GM18873 (cell line): ENCODE results near the gene EPB41L1.

ENCODE experiments used
- ATAC-seq: cut with Tn5 transposase; IDR thresholded peaks from one replicate; pipeline ENCODE4 v1.9.1; 2021; ENCODE audit warnings: mild to moderate bottlenecking, moderate library complexity, moderate number of reproducible peaks; ENCODE audit not compliant: unreplicated experiment, low FRiP score

EPB41L1 gene

DNA sequence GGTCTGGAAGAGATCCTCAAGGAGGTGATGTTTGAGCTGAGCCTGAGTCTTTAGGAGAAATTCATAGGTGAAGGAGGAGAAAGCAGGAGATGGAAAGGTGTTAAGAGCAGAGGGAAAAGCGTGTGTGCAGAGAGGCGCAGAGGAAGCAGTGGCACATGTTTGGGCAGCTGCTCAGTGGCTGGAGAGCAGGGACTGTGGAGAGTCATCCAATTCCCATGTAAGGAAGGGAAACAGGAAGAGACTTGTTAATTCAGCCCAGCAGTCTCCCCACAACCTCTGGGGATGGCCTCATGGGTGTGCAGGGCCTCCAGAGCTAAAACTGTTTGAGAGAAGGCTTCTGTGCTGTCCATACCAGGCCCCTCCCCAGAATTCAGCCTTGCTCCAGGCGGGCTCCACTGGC is 98.0 kb downstream of the EPB41L1 start:
- ATAC-seq, result no peak

DNA sequence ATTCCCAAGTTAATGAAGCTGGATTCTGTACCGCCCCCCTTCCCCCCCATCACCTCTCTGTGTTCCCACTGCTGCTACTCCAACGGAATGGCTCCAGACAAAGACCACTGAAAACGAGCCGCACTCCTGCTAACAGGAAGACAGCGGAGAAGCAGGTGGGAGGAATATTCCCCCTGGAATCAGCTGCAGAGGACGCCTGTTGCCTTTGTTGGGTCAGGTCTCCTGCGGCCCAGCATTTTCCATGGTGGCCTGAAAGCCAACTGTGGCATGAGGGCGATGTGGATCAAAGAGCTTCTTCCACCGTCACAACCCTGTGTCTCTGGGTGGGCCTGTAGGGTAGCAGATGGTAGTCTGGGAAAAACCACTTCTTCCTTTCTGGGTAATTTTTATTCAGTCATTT is 98.5 kb downstream of the EPB41L1 start:
- no peak for ATAC-seq

DNA sequence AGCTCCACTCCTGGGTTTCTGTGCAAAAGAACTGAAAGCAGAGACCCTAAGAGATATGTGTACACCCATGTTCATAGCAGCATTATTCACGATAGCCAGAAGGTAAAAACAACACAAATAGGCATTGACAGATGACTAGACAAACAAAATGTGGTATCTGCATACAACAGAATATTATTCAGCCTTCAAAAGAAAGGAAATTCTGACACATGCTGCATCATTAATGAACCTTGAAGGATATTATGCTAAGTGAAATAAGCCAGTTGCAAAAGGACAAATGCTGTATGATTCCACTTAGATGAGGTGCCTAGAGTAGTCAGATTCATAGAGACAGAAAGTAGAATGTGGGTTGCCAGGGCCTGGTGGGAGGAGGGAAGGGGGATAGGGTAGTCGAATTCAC is 99.5 kb downstream of the EPB41L1 start:
- no peak for ATAC-seq

DNA sequence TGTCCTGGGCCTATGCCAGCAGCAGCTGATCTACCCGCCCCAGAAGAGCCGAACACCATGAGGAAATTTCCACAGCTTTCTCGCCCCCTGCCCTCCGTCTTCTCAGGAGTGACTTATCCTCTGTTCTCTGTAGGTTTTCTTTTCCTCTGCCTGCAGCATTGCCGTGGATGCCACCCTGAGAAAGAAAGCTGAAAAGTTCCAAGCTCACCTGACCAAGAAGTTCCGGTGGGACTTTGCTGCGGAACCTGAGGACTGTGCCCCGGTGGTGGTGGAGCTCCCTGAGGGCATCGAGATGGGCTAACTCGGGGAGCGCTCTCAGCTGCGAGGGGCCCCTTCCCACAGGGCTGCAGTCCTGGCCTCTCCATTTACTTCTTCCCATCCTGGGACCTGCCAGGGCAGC is 100.9 kb downstream of the EPB41L1 start:
- no peak for ATAC-seq

DNA sequence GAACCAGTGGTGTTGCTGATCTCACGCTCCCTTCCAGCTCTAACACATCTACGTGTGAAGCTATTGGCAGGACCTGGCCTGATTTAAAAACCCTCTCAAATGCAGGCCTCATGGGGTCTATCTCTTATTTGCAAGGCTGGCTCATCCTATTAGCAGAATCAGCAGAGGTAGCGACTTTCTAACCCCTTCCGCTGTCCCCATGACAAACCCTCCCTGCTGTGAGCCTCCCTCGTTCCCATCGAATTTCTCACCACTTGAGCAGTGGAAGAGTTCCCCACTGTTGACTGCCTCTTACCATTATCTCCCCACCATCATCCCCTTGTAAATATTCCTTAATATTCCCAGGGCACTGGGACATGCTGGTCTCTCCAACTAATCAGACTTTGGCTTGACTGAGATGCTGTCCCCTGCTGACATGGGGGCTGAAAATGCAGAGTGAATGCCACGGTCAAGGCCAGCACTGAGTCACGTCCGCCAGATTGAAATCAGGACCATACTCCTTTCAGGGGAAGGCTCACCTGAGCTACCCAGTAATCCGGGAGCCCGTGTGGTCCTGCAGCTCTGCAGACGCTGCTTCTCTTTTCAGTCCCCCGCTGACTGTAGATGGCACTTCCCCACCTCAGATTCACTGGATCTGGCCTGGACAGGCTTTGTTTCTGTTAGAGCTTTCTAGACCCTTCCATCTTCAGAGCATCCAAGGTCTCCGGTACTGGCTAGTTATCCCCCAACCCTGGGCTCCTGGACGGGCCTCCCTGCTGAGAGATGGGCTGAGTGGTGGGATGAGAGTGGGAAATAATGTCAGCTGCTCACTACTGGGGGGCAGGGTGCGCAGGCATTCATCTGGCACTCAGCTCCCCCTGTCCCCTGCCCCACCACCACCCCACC is 104.9 kb downstream of the EPB41L1 start:
- ATAC-seq, result no peak

DNA sequence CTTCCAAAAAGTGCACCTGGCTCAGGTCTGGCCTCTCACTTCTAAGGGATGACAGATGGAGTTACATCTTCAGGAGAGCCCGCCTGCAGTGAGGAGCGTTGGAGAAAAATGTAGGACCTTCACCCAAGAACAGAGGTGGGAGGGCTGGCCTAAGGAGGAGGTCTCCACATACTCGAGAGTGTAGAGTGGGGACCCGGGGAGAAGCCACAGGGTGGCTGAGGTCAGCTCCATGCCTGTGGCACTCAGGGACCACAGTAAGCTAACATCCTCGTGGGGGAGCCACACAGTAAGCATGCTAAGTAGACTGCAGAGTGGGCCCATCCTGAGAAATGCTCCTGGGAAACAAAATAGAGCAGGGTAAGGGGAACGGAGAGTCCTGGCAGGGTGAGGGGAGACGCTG is 105.8 kb downstream of the EPB41L1 start:
- ATAC-seq, result no peak

DNA sequence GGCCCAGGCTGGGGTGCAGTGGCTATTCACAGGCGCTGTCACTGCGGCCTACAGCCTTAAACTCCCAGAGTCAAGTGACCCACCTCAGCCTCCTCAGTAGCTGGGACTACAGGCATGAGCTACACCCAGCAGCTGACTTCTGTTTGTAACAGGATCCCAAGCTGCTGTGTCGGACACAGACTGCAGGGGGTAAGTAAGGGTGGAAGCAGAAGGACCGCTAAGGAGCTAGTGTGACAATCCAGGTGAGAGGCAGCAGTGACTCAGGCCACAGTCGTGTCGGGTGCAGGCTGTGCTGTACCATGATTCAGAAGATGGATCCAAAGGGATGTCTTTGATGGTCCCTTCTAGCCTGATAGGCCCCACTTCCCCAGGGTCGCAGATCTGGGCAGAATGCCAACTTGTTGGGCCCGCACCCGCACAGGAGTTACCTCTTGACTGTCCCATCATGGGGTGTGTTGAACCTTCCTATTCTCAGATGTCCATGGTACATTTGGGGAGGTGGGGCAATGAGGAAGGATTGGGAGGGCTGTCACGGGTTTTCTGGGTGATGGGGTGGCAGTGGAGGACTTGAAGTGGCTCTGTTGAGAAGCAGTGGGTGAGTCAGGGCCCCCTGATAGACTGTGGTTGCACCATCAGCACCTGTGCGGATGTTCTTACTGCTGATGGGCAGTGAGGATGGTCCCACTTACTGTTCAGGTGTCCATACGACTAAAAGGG is 107.0 kb downstream of the EPB41L1 start:
- no peak for ATAC-seq

DNA sequence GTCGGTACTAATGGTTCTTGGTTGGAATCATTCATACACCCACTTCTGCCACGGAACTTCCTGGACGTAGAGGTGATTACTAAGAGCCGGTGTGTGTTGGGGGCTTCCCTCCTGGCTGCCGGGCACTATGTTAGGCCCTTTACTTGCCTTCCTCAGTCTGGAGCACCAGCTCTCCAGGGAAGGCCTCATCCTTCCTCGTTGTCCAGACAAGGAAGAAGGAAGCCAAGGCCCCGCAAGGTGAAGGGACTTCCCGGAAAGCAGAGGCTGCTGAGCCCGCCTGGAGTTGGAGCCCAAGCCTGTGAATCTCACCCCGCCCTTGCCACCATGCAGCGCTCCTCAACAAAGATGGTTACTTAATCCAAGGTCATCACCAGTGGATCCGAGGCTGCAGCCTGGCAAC is 107.9 kb downstream of the EPB41L1 start:
- ATAC-seq, result no peak

DNA sequence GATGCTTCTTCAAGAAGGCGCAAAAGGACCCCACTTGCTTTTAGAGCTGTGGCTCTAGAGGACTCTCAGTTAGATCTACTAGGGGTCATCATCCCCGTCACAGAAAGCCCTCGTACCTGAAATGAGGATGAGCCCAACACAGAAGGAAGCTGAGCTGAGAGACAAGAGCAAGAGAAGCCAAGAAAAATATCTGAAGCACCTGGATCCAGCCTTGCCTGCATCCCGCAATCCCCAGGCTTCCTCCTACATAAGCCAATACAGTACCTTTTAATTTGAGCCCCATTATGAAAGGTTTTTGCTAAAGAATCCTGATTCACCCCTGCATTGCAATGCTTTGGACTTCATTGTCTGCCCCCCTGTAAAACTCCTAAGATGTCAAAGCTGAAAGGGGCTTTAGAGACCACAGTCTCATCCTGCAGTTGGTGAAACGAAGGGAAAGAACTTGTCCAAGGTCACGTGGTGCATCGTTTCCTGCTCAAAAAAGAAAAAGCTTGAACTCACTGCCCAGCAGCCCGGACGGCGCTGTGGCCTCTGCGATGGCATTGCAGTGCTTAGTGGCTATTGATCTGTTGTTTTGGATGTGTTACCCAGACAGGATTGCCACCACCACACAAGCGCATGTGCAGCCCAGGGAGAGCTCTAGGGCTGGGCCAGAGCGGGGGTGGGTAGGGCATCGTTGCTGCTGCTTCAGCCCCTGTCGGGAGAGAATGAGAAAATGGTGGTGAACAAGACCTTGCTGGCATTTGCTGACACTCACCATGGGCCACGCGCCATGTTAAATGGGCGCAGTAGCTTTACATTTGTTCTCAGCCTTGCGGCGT is 110.1 kb downstream of the EPB41L1 start:
- ATAC-seq, result no peak

DNA sequence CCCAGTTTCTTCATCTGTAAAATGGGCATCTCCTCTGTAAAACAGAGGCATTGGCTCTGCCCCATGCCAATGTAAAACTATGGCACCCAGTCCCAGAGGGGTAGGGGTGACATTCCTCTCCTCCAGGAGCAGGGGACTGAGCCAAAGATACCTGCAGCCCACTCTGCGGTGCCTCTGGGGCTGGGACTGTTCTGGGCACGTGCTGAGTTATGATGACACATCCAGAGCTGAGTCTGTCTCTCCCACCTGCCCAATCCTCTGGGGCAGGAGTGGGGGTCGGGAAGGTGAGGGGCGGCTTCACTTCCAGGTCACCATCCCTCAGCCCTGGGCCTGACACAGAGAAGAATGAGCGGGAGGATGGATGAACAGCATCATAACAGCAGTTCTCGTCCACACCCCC is 111.6 kb downstream of the EPB41L1 start:
- no peak for ATAC-seq

DNA sequence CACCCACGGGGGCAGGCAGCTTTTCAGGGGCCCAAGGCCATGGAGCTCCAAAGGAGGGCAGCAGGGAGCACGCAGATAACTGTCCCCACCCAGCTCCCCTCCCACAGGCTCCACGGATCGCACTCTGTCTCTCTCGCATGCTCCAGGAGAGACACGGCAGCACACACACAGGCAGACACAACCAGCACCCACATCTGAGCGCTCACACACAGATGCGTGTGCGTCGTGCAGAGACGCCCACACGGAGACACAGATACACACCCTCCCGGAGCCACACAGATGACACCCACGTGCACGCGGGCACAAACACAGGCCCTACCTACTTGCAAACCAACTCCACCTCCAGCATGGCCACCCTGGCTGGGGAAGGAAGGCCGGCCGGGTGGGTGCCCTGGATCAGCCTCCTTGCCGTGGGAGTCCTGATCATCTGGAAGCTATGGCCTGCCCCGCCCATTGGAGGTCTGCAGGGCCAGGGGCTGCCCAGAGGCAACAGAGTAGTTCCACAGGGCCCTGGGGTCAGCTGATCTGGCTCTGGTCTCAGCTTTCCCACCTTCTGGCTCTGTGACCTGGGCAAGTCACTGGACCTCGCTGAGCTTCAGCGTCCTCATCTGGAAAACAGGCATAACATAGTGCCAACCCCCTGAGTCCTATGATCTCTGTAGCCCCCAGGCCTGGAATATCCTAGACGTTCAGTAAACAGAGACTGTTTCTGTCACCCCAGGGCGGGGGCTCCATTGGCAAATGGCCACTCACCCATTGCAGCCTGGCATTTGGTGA is 113.3 kb downstream of the EPB41L1 start:
- no peak for ATAC-seq

DNA sequence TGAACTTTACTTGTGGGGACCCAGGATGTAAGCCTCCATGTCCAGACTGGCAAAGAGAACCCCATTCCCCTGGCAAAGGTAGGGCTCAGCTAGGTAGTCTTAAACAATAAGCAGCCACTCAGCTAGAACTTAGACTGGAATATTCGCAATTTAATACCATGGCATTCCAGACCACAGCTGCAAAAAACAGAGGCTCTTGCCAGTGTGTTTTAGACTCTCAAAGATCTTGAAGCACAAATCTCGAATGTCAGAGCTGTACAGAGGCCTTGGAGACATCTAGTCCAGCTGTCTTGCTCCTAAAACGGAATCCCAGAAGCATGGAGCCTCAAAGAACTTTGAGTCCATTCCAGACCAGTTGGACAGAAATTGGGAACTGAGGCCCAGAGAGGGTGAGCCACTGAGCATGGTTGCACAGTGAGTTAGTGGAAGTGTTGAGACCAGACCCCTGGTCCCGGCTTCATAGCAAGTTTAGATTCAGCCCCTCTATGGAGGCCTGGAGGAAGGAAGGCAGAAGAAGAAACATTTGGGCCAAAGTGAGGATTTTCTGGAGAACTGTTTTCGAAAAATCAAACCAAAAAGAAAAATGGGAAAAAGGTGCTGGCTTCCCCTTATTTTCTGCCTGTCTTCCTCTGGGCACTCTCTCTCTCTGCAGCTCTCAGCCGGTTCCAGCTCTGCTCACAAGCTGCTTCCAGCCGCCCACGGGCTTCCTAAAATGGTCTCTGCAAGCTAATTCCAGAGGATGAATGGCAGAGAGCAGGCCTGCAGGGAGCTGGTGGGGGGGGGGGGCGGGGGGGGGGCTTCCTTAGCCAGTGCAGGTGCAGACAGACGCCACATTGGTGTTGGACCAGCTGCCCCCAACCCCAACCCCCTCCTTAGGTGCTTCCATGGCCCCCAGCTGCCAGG is 114.2 kb downstream of the EPB41L1 start:
- ATAC-seq, result no peak

DNA sequence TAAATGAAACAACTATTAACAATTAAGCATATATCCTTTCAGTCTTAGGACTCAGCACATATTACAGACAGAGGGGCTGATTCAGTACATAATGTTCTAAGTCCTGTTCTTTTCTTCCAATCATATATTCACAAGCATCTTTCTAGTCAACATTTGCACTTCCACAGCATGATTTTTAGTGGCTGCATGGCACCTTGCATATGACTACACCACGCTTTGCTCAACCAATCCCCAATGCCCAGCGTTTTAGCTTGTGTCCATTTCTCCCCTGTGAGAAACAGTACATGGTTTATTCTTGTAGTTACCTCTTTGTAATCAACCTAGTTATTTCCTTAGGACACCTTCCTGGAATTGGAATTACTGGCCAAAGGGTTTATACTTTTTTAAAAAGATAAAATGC is 115.0 kb downstream of the EPB41L1 start:
- no peak for ATAC-seq

DNA sequence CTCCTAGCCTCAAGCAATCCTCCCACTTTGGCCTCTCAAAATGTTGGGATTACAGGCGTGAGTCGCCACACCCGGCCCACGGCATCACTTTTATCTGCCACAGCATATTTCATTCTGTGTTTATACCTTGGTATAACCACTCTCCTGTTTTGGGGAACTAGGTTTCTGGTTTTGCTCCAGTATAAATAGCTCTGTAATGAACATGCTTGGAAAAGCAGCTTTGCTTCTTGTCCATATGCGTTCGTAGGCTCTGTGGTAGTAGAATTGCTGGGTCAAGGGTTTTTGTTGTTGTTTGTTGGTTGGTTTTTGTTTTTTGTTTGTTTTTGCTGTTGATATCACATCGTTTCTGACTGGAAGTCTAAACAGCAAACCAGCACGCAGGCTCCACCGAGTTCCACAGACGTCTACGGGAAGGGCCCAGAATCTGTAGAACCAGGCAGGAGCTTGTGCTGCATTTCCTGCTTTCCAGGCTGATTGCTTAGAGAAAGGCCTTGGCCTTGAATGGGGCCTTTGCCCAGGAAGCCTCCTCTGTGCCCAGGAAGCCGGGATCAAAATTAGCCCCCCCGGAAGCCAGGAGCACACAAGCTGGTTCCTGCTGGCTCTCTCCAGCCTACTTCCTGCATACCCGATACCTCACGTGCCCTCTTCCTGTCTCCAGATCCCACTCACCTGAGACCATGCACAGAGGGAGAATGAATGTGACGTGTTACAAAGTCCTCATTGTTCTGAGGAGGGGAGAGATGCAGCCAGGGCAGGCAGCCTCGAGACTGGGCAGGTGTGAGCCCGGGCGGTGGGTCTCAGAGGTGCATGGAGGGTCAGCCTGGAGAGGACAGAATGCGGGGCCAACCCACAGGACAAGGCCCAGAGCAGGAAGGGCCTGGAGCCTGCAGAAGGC is 116.5 kb downstream of the EPB41L1 start:
- ATAC-seq, result no peak

DNA sequence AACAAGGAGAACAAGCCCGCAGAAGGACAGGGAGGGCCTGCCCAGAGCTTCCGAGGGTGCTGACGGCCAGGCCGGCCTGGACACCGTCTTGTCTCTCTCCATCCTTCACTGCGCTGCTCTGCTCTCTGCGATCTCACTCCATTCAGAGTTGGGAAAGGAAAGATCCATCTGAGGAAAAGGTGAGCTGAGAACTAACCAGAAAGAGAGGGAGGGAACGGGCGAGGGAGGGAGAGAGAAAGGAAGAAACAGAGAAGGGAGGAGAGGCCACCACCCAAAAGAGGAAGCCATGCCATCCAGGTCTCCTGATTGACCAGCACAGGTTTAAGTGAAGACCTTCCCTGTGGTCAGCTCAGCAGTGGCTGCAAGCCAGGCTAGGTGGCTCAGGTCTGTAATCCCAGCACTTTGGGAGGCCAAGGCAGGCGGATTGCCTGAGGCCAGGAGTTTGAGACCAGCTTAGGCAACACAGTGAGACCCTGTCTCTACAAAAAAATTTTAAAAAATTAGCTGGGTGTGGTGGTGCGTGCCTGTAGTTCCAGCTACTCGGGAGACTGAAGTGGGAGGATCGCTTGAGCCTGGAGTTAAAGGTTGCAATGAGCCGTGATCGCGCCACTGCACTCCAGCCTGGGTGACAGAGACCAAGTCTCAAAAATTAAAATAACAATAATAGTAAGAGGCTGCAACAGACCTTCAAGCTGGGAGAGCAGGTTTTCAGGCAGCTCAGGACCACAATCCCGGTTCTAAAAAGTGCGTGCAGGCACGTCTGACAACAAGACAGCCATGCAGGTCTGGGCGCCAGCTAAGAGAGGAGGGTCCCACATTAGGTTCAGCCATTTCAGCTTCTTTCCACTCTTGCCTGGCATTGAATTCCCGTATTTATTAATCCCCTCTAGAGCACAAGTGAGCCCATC is 117.4 kb downstream of the EPB41L1 start:
- ATAC-seq, result no peak

DNA sequence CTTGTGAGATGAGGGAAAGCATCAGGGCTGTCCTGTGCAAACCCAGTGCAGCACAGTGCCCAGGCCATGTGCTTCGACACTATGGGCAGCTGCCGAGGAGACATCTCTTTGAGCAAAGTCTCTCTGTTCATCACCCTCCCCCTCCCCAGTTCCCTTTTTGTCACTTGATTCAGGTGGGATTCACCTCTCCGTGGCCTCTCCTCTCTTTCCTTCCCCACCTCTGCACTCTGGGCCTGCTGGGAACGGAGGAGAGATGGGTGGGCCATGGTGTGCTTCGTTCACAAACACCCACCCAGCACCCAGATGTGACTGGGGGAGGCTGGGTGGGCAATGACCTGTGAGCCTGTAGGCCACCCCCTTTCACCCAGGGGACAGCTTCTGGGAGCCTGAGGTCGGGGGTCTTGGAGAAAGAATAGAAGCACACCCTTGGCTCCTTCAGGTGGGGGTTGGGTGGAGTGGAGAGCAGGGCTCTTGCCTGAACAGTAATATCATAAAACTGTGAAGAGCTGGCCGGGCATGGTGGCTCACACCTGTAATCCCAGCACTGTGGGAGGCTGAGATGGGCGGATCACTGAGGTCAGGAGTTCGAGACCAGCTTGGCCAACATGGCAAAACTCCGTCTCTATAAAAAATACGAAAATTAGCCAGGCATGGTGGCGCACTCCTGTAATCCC is 118.1 kb downstream of the EPB41L1 start:
- no peak for ATAC-seq
